Measurements from ENCODE around the gene TYSND1. TPM values are rescaled to one million over a fixed set of nuclear protein-coding genes. Genes with fewer than 3 reads are reported as not detected.

The TYSND1 gene
- total RNA-seq, 2 donors from 2014 or later, result 16.2 to 17.6 TPM

DNA sequence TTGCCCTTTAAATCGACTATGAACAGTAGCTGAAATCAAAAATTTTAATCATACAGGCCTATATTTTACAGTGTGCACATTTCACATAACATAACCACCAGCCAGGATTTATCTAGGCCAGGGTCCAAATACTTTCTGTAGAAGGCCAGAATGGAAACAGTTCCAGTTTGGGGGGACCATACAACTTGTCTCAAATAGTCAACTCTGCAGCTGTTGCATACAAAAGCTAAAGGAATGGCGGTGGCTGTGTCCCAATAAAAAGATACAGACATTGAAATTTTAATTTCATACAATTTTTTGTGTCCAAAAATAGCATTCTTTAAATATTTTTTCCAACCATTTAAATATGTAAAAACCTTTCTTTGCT, 742 bp upstream of the TYSND1 start:
- H3K27me3 ChIP-seq, result no peaks in the 10 kb centered on the region
- no peak overlapping the region for H3K4me3 ChIP-seq
- H3K4me1 ChIP-seq, result peaks cover 20% of the 10 kb centered on the region
- intact Hi-C loops (cut with DNase I), result no loop called here
- no peak for DNase-seq
- H3K9me3 ChIP-seq, result no peaks in the 10 kb centered on the region
- no peak for ATAC-seq
- 30 to 32% methylated on average over 2 of the region's 2 CpGs for WGBS, 2 donors
- H3K36me3 ChIP-seq (replicated peaks in 1 of 2; ENCODE audit: insufficient read depth in 1 of 2, low read depth in 2 of 2), result peaks cover 0 to 4% of the 10 kb centered on the region in 2 donors
- H3K27ac ChIP-seq, result peak overlapping the region in 3 of 4 donors; percentile 82 to 91 (median 84)
- no peak for TF ChIP-seq POLR2A (IDR thresholded peaks at IDR 0.05)
- no peak for TF ChIP-seq CTCF (IDR thresholded peaks at IDR 0.05)

- ATAC-seq (peak; percentile 64), DNase-seq (peak; percentile 61 to 66 (median 62))
- TF ChIP-seq CTCF (IDR thresholded peaks at IDR 0.05) (peak; percentile 35 to 69 (median 52)), POLR2A (IDR thresholded peaks at IDR 0.05) (peak in 1 of 3 donors; percentile 36)
- no peaks in the 10 kb centered on the region for H3K9me3 ChIP-seq
- peak overlapping the region; percentile 38 to 44 for H3K4me3 ChIP-seq
- H3K27ac ChIP-seq, result peak overlapping the region; percentile 74 to 91 (median 83)
- intact Hi-C loops (cut with DNase I), result no loop called here
- peaks cover 0 to 2% of the 10 kb centered on the region in 2 donors for H3K36me3 ChIP-seq (replicated peaks in 1 of 2; ENCODE audit: insufficient read depth in 1 of 2, low read depth in 2 of 2)
- no peaks in the 10 kb centered on the region for H3K27me3 ChIP-seq
- WGBS, 2 donors, result 0% methylated on average over 84 of the region's 98 CpGs; no CpG with 5 or more reads in 1 of the 2 donors
- H3K4me1 ChIP-seq, result peaks cover 20% of the 10 kb centered on the region
These were observed 623 bp downstream of the TYSND1 start for GRCh38 chr10:70145666-70146488.

DNA sequence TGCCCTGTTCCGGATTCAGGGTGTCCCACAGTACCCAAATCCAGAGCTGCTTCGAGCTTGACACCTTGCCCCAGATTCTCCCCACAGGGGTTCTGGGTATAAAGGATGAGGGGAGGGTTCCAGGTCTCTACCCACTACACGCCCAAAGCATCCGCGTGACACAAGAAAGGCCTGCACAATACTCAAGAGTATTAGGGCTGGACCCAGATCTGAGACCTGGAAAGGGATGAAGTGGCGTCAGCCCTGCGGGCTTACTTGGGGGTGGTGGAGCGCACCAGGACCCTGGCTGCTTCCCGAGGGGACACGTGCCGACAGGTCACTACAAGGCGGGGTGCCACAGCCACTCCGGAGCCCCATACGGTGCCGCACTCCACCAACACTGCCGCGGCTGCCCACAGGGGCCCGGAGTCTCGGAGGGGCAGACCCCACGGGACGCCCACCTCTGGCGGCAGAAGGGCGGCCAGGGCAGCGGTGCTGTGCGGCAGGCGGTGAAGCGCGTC, 1.3 kb downstream of the TYSND1 start:
- Histone ChIP-seq H3K27ac (peak overlapping the region; percentile 74 to 91 (median 83)), H3K4me1 (peaks cover 20% of the 10 kb centered on the region), H3K9me3 (no peaks in the 10 kb centered on the region), H3K4me3 (peak overlapping the region; percentile 38 to 44), H3K27me3 (no peaks in the 10 kb centered on the region), H3K36me3 (replicated peaks in 1 of 2; ENCODE audit: insufficient read depth in 1 of 2, low read depth in 2 of 2) (peaks cover 0 to 2% of the 10 kb centered on the region in 2 donors)
- ATAC-seq, result no peak
- WGBS, 2 donors, result 10 to 47% methylated on average over 3 to 24 of the region's 28 CpGs
- peak in 2 of 4 donors; percentile 22 to 24 for DNase-seq
- no peak for TF ChIP-seq CTCF (IDR thresholded peaks at IDR 0.05)
- TF ChIP-seq POLR2A (IDR thresholded peaks at IDR 0.05), result no peak
- intact Hi-C loops (cut with DNase I), result no loop called here

DNA sequence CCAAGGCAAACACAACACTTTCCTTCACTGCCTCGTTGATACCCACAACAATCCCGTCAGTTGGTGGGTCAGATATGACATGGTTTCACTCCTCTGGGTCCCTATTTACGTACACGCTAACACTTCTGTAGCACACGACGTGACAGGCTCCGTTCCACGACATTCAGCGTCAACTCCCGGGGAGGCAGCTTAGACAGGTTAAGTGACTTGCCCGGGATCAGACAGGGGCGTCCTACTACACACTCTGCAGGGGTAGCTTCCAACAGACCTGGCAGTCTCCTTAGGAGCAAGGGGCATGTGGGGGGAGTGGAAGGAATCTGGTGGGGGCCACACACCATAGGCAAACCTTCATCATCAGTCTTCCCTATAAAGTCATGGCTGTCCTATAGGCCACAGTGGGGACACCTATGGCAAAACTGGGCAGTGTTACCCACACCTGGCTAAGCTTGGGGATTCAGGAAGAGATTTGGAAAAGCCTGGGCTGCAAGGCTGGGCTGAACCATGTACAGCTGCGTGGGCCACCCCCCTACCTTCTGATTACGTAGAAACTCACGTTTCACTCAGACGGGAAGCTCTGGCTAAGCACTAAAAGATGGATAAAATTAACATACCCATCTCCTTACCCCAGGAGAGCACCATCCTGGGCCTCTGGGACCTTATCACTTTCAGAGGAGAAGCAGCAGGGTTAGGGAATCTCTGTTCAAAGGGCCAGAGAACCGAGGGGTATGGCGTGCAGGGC, 2.0 kb downstream of the TYSND1 start:
- no peak for DNase-seq
- no peaks in the 10 kb centered on the region for H3K27me3 ChIP-seq
- no peak overlapping the region for H3K27ac ChIP-seq
- TF ChIP-seq POLR2A (IDR thresholded peaks at IDR 0.05) (no peak), CTCF (IDR thresholded peaks at IDR 0.05) (no peak)
- no peaks in the 10 kb centered on the region for H3K9me3 ChIP-seq
- intact Hi-C loops (cut with DNase I), result no loop called here
- peaks cover 20% of the 10 kb centered on the region for H3K4me1 ChIP-seq
- H3K36me3 ChIP-seq (replicated peaks in 1 of 2; ENCODE audit: insufficient read depth in 1 of 2, low read depth in 2 of 2), result peaks cover 0 to 2% of the 10 kb centered on the region in 2 donors
- ATAC-seq, result no peak
- 80 to 82% methylated on average over 18 of the region's 18 CpGs for WGBS, 2 donors
- no peak overlapping the region for H3K4me3 ChIP-seq

All from body of pancreas (tissue), 4 donors.